Astrocyte (in vitro differentiated cells and primary cell): ENCODE measurements around the gene ART5.

ENCODE experiments used
- EZH2 ChIP-seq: IDR thresholded peaks from 2 replicates; pipeline ENCODE4 v1.6.1; 2012; ENCODE audit warnings: mild to moderate bottlenecking, low read length, inconsistent platforms; ENCODE audit not compliant: insufficient read depth
- TF ChIP-seq, protein P1 (sequence below): IDR thresholded peaks from 2 replicates; pipeline ENCODE4 v1.5.1; 2011; ENCODE audit warnings: low read depth, mild to moderate bottlenecking, inconsistent platforms, low read length, moderate library complexity; ENCODE audit not compliant: insufficient read depth

- TF ChIP-seq, protein P1, sequence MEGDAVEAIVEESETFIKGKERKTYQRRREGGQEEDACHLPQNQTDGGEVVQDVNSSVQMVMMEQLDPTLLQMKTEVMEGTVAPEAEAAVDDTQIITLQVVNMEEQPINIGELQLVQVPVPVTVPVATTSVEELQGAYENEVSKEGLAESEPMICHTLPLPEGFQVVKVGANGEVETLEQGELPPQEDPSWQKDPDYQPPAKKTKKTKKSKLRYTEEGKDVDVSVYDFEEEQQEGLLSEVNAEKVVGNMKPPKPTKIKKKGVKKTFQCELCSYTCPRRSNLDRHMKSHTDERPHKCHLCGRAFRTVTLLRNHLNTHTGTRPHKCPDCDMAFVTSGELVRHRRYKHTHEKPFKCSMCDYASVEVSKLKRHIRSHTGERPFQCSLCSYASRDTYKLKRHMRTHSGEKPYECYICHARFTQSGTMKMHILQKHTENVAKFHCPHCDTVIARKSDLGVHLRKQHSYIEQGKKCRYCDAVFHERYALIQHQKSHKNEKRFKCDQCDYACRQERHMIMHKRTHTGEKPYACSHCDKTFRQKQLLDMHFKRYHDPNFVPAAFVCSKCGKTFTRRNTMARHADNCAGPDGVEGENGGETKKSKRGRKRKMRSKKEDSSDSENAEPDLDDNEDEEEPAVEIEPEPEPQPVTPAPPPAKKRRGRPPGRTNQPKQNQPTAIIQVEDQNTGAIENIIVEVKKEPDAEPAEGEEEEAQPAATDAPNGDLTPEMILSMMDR: no peak
- TF ChIP-seq EZH2: no peak
Measured at GRCh38 chr11:3660960-3661359, 19.2 kb upstream of the ART5 start.
